ENCODE data around the gene TGFBR3. TPM values are rescaled to one million over a fixed set of nuclear protein-coding genes. Genes with fewer than 3 reads are reported as not detected.

The TGFBR3 gene
- total and polyA plus RNA-seq, 9 of the 15 experiments (the other 6 are each of a cell fraction or from before 2014, with no cell fraction given) = 3.6 to 32.4 (median 15.6) TPM

DNA sequence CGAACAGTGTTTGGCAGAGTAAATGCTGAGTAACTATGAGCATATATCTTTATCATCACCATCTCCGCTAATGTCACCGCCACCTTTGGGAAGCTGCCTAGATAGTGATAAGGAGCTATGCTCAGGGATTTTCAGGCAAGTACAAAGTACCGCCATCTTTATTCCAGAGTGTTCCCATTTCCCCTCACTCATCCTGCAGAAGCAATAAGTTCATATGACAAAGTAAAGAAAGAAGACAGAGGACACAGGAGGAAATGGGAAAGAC, 89.6 kb downstream of the TGFBR3 start (continued):
- TF ChIP-seq HIVEP1 (CRISPR knock-in tag; IDR thresholded peaks at IDR 0.05) (no peak), CXXC5 (CRISPR knock-in tag; IDR thresholded peaks at IDR 0.05) (peak; percentile 79), SMARCE1 (IDR thresholded peaks at IDR 0.05) (peak; percentile 46; the same call in 1 of the 2 replicates), NCOA1 (IDR thresholded peaks at IDR 0.05; ENCODE audit: low read depth) (no peak), ZNF644 (tag; IDR thresholded peaks at IDR 0.05; ENCODE audit: low read depth) (0 out of 2 replicates have a peak, but pooled peaks have one; percentile 34), RCOR1 (IDR thresholded peaks at IDR 0.05; ENCODE audit: borderline replicate concordance in 1 of 2, low read depth in 2 of 2, low read length in 2 of 2) (peak in 1 of 2 experiments; percentile 36; a peak in 1 of 4 replicates)

DNA sequence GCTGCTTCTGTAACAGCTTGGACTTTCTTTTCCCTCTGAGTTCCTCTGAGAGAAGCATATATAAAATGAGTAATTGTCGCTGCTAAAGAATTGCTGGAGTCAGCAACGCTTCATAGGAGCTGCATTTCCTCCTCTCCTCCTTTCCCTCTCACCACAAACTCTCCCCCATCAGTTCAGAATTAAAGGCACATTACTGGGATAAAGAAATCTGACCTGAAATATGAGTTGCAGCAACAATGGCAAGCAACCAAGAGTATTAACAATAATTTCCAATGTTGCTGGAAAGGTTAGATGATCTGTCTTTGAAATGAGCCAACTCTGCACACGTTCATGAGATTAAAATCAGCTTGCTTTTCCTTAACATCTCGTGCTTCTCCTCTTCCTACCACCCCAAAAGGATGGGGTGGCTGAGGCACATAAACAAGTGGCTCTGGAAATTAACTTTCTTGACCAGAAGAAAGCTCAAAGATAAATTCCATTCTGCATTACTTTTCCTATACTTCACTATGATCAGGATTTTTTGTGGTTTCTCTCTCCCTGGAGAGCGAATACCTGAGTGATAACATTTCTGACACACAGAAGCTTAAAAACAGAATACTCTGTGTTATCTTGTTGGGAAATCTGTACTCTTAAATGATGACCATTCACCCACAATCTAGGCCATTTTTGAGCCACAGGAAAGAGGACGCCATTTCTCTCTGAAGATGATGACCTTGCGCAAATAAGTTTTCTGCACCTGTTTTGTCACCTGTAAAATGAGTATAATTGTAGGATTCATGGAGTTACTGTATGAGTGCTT, 90.2 kb downstream of the TGFBR3 start:
- Histone ChIP-seq H3K4me1 (replicated peaks in 1 of 2; ENCODE audit: control insufficient read depth in 2 of 2, insufficient read depth in 2 of 2, low read length in 2 of 2) (peaks cover 6 to 13% of the 10 kb centered on the region in 2 experiments; a peak in 3 of 5 replicates), H2AFZ (ENCODE audit: low read depth, low read length) (no peak overlapping the region), H3K4me3 (no peak overlapping the region), H3K9me1 (ENCODE audit: control insufficient read depth, insufficient read depth, low read length) (no peaks in the 10 kb centered on the region), H3K36me3 (ENCODE audit: control insufficient read depth, insufficient read depth, low read length) (peaks cover 7% of the 10 kb centered on the region; the same call in 1 of the 3 replicates), H3K27me3 (ENCODE audit: control insufficient read depth in 2 of 2, insufficient read depth in 2 of 2, low read length in 2 of 2) (no peaks in the 10 kb centered on the region), H3K79me2 (ENCODE audit: control insufficient read depth, insufficient read depth, low read length) (no peaks in the 10 kb centered on the region), H3K27ac (ENCODE audit: extremely low read depth, low read depth, low read length) (no peak overlapping the region), H4K20me1 (replicated peaks; ENCODE audit: control insufficient read depth, insufficient read depth, low read length) (no peaks in the 10 kb centered on the region), H3K4me2 (ENCODE audit: insufficient read depth, low read length) (no peak overlapping the region), H3K9me3 (replicated peaks; ENCODE audit: control insufficient read depth, insufficient read depth, low read depth, low read length) (no peaks in the 10 kb centered on the region), H3K9ac (ENCODE audit: insufficient read depth in 1 of 2, low read depth in 2 of 2, low read length in 2 of 2) (no peak overlapping the region)
- intact Hi-C loops (cut with micrococcal nuclease) = no loop called here
- ChIA-PET CTCF (ENCODE audit: low intra/inter-chr PET ratio) (no interaction called here), POLR2A (interaction anchor here (0.6 to 2.6 kb wide), 5 partner anchors 10 to 76 kb away, joined by 3 to 6 read pairs (median 4); no protein-coding TSS in a partner anchor)
- in situ Hi-C loops (cut with MboI) = no loop called here
- no peak for ATAC-seq
- no peak for DNase-seq (ENCODE audit: extremely low read depth in 1 of 4, low spot score in 3 of 4)
- 69% methylated on average over 7 of the region's 7 CpGs for WGBS (ENCODE audit: insufficient coverage, low coverage, missing lambda C conversion rate)
- no peak for FAIRE-seq
- TSS peak; percentile 30 for BruUV-seq (replicated peaks)
- TF ChIP-seq ZNF57 (CRISPR knock-in tag; IDR thresholded peaks at IDR 0.05) (no peak), FOSL1 (tag; conservative IDR thresholded peaks at IDR 0.05) (peak; percentile 32; the same call in 1 of the 2 replicates), MAFK (IDR thresholded peaks at IDR 0.05; ENCODE audit: low read length) (peak; percentile 39; the same call in 1 of the 2 replicates), ZNF77 (CRISPR knock-in tag; IDR thresholded peaks at IDR 0.05) (no peak), CAMTA2 (CRISPR knock-in tag; conservative IDR thresholded peaks at IDR 0.05) (no peak), MTF1 (CRISPR knock-in tag; IDR thresholded peaks at IDR 0.05; ENCODE audit: borderline replicate concordance) (no peak), MAFF (IDR thresholded peaks at IDR 0.05; ENCODE audit: low read length) (peak; percentile 61; the same call in 1 of the 2 replicates), MAFG (tag; conservative IDR thresholded peaks at IDR 0.05) (peak; percentile 79), FOXP1 (CRISPR knock-in tag; IDR thresholded peaks at IDR 0.05) (no peak), EHMT2 (IDR thresholded peaks at IDR 0.05) (no peak)
- TF ChIP-seq, protein P1, sequence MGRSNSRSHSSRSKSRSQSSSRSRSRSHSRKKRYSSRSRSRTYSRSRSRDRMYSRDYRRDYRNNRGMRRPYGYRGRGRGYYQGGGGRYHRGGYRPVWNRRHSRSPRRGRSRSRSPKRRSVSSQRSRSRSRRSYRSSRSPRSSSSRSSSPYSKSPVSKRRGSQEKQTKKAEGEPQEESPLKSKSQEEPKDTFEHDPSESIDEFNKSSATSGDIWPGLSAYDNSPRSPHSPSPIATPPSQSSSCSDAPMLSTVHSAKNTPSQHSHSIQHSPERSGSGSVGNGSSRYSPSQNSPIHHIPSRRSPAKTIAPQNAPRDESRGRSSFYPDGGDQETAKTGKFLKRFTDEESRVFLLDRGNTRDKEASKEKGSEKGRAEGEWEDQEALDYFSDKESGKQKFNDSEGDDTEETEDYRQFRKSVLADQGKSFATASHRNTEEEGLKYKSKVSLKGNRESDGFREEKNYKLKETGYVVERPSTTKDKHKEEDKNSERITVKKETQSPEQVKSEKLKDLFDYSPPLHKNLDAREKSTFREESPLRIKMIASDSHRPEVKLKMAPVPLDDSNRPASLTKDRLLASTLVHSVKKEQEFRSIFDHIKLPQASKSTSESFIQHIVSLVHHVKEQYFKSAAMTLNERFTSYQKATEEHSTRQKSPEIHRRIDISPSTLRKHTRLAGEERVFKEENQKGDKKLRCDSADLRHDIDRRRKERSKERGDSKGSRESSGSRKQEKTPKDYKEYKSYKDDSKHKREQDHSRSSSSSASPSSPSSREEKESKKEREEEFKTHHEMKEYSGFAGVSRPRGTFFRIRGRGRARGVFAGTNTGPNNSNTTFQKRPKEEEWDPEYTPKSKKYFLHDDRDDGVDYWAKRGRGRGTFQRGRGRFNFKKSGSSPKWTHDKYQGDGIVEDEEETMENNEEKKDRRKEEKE (IDR thresholded peaks at IDR 0.05; ENCODE audit: borderline replicate concordance in 1 of 2, control insufficient read depth in 1 of 2, low read depth in 2 of 2, low read length in 1 of 2) = no peak
- TF ChIP-seq, protein P2, sequence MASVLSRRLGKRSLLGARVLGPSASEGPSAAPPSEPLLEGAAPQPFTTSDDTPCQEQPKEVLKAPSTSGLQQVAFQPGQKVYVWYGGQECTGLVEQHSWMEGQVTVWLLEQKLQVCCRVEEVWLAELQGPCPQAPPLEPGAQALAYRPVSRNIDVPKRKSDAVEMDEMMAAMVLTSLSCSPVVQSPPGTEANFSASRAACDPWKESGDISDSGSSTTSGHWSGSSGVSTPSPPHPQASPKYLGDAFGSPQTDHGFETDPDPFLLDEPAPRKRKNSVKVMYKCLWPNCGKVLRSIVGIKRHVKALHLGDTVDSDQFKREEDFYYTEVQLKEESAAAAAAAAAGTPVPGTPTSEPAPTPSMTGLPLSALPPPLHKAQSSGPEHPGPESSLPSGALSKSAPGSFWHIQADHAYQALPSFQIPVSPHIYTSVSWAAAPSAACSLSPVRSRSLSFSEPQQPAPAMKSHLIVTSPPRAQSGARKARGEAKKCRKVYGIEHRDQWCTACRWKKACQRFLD (CRISPR knock-in tag; IDR thresholded peaks at IDR 0.05) = 0 out of 2 replicates have a peak, but pooled peaks have one; percentile 28
